Inflammatory macrophage (primary cell): Measurements from ENCODE around the gene TRIM25.
A peak's percentile ranks its signal among the peaks of the same experiment; 100 is the strongest.

Experiments used
- DNase-seq, 2 donors: peaks; one replicate each; pipeline ENCODE4 v3.0.0-alpha.2; 2020 to 2022

TRIM25 gene

DNA sequence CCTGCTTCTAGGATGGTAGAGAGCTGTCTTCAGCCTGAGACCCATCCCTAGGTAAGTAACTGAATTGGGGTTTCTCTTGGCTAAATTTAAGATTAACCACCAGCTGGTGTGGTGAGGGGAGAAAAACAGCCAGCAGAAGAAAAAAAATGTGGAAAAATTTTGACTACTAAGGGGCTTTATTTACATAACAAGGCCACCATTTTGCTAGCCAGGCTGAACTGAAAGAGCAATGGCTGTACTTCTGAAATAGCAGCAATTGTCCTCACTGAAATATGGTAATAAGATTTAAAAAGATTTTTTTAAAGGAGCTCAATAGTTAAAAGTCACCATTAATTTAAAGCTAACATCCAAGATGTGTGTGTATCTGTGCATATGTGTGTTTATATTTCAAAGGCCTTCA lies 12.4 kb upstream of the TRIM25 start:
- DNase-seq = no peak

DNA sequence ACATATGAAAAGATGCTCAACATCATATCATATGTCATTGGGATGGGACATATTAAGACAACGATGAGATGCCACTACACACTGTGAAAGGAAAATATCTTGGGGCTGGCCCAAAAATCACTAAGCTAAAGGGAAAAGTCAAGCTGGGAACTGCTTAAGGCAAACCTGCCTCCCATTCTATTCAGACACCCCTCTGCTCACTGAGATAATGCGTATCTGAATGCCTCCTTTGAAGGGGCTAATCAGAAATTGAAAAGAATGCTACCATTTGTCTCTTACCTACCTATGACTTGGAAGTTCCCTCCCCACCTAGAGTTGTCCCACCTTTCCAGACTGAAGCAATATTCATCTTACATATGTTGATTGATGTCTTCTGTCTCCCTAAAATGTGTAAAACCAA lies 11.2 kb upstream of the TRIM25 start:
- no peak for DNase-seq

DNA sequence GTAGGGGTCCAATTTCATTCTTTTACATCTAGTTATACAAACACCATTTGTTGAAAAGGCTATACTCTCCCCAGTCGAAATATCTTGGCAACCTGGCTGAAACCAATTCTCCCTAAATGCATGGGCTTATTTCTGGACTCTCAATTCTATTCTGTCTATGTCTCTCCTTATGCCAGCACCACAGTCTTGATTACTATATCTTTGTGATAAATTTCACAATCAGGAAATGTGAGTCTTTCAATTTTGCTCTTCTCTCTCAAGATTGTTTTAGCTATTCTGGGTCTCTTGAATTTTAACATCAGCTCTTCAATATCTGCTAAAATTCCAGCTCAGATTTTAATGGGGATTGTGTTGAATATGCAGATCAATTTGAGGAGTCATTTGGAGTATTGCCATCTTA lies 5.9 kb upstream of the TRIM25 start:
- peak in 1 of 2 donors; percentile 36 for DNase-seq

DNA sequence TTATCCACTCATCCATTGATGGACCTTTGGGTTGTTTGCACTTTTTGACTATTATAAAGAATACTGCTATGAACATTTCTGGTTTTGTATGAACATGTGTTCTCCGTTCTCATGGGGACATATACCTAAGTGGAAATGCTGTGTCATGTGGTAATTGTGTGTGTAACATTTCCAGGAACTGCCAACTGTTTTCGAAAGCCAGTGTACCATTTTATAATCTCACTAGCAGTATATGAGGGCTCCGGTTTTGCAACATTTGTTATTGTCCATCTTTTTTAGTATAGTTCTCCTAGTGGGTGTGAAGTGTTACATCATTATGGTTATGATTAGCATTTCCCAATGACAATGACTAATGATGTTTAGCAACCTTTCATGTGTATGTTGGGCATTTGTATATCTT lies 5.1 kb upstream of the TRIM25 start:
- peak; percentile 89 to 100 for DNase-seq

DNA sequence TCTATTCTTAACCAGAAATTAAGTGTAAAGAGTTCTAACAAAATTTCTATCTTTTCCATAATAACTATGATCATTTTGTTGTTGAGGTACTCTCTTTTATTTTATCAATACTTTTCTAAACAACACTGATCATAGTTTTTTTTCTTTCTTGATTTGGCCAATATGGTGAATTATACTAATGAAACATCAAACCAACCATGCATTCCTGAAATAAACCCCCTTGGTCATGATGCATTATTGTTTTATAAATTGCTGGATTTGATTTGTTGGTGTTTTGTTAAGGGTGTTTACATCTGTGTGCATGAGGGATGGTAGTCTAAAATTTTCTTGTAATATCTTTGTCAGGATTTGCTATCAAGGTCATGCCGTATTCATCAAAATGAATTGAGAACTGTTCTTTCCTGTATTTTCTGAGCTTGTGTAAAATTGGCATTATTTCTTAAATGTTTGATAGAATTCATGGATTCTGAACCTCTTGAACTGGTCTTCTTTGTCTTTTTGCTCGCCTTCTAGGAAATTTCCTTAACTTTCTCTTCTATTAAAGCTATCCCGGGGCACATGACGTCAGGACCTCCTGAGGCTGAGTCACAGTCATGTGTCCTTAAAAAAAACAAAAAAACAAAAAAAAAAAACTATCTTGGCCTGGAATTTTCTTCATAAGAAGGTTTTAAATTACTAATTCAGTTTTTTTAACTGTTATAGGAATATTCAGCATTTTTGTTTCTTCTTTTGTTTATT lies 3.9 kb upstream of the TRIM25 start:
- peak; percentile 73 to 80 for DNase-seq

DNA sequence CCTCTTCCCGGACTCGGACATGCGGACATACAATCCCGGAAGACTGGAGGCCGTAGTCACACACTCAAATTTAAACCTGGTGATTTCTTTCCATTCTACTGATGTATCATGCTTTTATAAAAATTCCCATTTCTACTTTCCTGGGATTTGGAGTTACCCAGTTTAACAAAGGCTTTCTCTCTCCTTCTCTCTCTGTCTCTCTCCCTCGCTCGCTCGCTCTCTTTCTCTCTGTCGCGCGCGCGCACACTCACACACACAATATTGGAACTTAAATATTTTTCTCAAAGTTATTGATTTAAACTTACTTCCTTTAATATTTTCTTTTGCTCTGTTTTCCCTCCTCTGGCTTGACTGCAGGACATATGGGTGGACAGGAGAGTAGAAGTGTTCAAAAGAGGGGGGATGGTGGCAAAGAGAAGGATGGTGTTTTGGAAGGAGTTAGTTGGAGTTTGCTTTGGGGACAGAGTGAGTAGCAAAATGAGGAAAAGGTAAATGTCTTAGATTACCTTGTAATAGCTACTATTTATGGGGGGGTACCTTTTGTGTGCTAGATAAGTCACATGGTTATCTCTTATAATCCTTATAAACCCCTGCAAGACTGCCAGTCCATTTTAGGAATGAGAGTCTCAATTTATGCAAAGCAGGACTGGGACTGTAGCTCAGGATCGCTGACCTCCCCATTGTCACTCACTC lies 878 bp upstream of the TRIM25 start:
- no peak for DNase-seq

DNA sequence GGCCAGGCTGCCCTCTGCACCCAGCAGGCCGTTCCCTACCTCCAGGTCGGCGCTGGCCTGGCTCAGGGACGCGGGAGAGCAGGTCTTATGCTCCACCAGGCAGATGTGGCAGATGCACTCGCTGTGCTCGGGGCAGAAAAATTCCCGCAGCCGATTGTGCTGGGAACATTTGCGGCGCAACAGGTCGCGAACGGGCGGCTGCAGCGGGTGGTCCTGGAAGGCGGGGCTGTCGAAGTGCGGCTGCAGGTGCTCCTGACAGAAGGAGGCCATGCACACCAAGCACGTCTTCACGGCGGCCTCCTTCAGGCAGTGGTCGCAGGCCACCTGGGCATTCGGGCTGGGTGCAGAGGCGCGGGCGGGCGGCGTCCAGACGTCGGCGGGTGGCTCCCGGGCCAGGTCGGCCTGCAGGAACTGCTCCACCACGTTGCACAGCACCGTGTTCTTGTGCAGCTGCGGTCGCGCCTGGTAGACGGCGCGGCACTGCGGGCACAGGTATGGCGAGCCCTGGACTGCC lies 439 bp downstream of the TRIM25 start:
- DNase-seq = no peak

DNA sequence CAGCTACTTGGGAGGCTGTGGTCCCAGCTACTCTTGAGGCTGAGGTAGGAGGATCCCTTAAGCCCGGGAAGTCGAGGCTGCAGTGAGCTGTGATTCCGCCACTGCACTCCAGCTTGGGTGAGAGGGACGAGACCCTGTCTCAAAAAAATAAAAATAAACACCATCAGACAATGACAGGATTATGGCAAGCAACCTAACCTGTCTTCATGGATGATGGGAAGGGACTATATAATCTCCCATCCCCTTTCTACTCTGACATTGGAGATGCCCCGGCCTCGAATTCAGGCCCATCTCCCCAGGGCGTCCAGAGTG lies 893 bp downstream of the TRIM25 start:
- no peak for DNase-seq

DNA sequence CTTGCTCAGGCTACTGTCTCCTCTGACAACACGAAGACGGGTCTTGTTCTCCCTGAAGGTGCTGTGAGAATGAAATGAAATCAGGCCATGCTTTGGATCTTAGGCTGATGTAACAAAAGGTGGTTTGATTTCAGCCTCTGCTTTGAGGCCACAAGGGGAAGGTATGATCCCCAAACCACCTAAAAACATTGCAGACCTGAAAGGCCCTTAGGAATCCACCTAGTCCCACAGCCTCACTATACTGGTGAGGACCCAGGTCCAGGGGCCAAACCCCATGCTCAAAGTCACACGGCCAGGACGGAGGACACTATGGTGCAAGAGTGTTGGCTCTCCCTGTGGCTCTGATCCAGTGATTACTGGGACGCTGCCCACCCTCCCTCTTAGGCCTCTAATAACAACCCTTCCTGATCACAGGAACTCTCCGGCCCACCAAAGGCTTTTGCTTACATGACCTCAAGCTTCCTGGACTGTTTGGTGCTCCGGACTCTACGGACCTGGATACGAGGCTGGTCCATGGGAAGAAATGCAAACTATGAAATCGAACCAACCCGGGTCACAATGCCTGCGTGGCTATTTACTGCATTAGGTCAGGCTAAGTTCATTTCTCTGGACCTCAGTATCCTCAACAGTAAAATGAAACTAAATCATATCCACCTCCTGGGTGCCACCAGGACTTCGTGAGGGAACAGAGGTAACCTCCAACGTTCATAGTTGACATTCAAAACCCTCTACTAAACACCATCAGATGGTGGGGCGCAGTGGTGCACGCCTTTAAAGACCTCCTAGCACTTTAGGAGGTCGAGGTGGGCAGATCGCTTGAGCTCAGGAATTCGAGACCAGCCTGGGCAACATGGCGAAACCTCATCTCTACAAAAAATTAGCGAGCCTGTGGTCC lies 1.5 kb downstream of the TRIM25 start:
- peak; percentile 6 to 22 for DNase-seq

DNA sequence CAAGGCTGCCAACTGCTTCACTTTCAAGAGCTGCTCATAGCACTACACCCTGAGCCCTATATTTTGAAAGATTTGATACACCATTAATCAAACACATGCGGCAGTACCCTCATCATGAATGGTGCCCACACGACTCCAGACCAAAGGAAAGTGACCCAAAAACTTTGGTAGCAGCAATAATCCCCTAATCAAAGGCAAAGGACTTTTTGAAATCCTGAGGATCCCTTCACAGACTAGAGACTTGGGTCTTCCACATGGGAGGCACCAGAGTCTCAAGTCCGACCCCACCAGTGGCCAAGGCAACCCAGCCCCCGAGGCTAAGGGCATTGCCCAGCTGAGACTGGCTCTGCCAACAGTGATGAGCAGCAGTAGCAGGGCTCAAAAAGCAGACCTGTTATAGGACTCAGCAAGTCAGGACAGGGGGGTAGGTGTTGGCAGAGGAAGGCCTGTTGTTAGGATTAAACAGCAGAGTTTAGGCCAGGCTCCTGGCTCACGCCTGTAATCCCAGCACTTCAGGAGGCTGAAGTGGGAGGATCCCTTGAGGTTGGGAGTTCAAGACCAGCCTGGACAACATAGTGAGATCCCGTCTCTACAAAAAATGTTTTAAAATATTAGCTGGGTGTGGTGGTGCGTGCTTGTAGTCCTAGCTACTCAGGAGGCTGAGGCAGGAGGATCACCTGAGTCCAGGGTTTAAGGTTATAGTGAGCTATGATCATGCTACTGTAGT lies 3.2 kb downstream of the TRIM25 start:
- no peak for DNase-seq

DNA sequence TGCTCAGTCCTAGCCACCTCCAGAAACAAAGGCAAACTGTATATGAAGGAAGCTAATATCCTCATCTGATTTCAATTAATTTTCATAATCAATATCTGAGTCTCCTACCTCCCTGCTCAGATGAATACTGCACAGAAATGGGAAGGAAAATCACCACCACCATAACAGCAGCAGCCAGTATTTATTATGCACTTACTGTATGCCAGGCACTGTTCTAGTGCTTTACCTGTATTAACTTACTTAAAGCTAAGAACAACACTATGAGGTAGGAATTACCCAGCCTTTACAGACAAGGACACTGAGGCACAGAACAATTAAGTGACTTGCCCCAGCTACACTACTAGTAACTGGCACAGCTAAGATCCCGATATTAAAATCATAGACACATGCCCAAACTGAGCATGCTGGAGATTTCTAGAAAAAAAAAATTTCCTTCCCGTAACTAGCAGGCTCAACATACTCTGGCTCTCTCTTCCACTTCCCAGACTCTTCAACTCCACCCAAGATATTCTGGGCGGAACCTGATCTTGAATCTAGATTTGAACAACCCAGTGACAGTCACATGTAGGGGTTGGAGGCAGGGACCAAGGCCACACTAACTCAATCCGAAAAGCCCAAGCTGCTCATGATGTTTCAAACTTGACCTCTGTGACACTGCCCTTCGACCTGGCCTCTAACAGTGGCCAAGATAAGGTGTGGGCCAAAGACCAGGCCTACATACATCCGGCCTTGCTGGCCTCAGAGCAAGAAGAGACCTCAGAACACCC lies 3.9 kb downstream of the TRIM25 start:
- DNase-seq = peak; percentile 74 to 83

DNA sequence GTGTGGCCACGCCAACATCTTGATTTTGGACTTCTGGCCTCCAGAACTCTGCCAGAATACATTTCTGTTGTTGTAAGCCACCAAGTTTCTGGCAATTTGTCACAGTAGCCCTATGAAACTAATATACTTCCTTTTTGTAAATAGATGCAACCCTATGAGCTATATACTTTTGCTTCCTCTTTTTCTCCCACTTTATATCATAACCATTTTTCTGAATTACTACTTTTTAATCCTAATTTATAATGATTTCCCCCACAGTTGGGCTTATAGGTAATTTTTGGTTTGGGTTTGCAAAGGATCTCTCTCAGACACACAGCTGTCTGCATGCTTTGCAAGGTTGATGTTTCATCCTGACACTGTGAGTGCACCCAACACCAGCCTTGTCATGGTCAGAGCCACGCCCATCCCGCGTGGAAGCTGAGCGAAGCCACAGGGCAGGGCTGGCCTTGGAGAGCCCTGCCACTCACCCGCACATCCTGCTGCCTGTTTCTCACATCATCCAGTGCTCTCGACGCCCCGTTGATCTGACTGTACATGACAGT lies 5.8 kb downstream of the TRIM25 start:
- DNase-seq = peak; percentile 87 to 92

DNA sequence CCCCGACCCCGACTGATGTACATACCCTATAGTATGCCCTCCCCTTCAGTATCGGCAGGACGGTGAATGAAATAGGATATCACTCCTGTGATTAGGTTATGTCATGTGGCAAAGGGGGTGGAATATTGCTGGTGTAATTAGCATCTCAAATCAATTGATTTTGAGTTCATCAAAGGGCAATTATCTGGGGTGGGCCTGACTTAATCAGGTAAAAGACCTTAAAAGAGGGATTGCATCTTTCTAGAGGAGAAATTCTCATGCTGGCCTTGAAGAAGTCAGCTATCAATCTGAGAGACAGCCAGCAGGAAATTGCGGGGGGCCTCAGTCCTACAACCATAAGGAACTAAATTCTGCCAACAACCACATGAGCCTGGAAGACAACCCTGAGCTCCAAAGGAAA lies 10.3 kb downstream of the TRIM25 start:
- no peak for DNase-seq

DNA sequence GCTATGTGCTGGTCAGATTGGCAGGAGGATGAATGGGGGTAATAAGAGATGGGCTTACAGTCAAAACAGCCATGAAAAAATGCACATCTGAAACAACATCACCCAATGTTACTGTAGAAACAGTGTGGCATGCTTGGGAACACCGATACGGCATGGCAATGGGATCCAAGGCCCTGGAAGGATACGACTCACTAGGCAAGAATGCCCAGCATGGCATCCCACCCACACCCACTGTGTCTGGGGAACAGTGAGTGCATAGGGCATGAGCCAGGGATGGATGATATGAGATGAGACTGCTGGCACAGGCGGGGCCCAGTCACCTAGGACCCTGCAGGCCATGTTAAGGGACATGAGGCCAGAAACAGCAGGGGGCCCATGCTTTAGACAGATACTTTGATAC lies 11.5 kb downstream of the TRIM25 start:
- no peak for DNase-seq

DNA sequence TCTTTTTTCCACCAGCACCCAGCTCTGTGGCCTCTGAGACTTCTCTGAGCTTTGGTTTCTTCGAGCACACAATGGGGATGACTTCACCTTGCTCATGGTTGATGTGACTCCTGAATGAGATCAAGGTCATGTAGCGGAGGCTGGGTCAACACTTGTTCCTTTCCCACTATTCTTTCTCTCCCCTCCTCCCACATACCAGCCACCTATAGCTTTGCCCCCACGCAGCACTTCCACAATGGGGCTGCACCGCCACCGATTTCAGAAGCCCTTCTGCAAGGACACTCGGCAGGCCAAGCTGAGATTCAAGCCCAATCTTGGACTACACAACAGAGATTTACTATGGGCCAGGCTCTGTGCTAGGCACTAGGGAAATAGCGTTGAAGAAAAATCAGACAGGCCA lies 14.4 kb downstream of the TRIM25 start:
- no peak for DNase-seq

DNA sequence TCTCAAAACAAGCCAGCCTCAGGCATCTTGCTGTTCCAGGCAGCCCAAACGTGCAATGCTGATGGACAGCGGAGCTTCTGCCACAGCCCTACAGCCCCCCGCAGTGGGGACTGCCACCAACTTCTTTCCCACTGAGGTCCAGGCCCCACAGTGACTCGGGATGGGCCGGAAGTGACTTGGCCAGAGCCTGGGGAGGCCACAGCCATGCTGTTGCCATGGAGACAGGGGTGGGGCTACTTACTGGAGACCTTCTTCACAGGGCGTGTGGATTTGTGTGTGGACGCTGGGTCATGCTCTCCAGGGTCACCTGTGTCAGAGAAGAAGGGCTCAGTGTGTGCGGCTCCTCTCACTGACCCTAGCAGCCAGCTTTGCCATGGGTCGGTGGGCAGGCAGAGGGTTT lies 15.0 kb downstream of the TRIM25 start:
- no peak for DNase-seq

DNA sequence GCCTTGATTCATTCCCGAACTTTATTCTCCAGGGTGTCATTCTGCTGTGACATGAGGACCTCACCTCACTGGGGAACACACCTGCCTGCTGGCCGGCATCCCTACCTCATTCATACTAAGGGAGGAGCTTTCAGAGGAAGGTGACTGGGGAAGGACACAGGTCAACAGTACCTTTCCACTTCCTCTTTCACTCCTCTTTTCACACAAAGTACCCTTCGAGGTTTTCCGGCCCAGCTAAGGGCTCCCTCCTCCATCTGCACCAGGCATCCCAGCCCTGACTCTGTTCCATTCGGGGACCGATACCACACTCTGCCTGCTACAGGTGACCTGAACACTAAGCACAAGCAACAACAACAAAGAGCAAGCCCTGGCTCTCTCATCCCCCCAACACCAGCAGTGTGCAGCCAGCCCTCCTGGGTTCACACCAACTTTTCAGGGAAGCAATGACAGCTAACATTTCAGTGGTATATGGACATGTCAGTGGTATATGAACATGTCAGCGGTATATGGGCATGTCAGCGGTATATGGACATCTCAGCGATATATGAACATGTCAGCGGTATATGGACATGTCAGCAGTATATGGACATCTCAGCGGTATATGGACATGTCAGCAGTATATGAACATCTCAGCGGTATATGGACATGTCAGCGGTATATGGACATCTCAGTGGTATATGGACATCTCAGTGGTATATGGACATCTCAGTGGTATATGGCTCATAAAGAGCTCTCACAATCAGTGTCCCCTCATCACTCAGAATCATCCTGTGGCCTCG lies 16.0 kb downstream of the TRIM25 start:
- DNase-seq = no peak

DNA sequence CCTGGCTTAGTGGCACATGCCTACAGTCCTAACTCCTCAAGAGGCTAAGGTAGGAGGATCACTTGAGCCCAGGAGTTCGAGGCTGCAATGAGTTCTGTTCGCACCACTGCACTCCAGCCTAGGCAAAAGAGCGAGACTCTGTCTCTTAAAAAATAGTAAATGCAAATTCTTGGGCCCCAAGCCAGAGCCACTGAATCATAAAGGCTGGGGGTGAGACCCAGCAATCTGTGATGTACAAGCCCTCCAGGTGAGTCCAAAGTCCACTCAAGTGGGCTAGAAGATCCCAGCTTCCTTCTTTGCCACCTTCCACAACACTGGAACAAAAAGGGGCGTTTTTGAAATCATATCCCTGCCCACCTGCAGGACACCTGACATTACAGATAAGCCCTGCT lies 16.9 kb downstream of the TRIM25 start:
- no peak for DNase-seq

DNA sequence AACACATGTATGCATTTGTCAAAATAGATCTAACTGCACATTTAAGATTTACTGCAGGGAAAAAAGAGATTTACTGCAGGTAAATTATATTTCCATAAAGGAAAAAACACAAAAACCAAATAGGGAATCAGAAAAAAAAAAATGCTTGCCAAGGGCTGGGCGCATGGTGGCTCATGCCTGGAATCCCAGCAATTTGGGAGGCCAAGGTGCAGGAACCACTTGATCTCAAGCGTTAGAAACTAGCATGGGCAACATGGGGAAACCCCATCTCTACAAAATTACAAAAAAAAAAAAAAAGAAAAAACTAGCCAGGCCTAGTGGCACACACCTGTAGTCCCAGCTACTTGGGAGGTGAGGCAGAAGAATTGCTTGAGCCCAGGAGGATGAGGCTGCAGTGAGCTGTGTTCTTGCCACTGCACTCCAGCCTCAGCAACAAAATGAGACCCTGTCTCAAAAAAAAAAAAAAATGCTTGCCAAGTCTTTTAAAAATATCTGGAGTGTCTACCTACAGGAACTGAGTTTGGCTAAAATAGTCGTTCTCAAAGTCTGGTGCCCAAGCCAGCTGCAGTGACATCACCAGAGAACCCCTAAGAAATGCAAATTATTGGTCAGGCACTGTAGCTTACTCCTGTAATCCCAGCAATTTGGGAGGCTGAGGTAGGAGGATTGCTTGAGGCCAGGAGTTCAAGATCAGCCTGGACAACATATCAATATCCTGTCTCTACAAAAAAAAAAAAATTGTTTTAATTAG lies 17.5 kb downstream of the TRIM25 start:
- DNase-seq = no peak

DNA sequence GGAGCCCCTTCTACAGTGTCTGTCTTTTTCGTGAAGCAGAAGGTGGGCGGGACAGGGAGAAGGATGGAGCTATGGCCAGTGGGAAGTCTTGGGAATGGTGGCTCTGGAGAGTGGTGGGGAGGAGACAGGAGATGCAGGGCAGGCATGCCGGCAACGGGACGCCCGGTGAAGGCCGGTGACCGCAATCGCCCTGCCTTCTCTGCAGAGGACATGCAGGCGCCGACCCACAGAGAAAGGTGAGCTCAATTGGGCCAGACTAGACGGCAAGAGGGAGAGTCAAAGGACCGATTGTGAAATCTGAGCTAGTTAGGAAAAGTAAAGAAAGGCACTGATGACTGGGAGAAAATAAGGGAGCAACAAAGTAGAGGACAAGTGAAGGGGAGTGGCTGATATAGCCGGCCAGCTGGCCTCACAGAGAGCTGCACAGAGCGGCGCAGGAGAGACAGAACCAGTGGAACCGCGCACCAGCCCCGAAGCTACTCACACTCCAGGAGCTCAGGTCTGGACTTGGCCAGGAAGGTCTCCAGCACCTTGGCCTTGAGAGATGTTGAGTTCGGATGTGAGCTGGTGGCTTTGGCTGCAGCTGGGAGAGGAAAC lies 18.9 kb downstream of the TRIM25 start:
- no peak for DNase-seq
